ENCODE measurements around the gene SCG5. TPM values are rescaled to one million over a fixed set of nuclear protein-coding genes. Genes with fewer than 3 reads are reported as not detected.

The SCG5 gene
- total RNA-seq, 2 donors from 2014 or later, result 0.74 to 3.8 TPM

GRCh38 chr15:32688151-32688639, 46.7 kb downstream of the SCG5 start:
- H3K4me1 Mint-ChIP-seq (ENCODE audit: low read depth in 2 of 2), result peaks cover 9 to 10% of the 10 kb centered on the region in 2 donors
- DNase-seq (ENCODE audit: low spot score), result no peak
- no peak overlapping the region for H3K27ac Mint-ChIP-seq
- peaks cover 5 to 6% of the 10 kb centered on the region in 2 donors for H3K27me3 Mint-ChIP-seq
- H3K4me3 Mint-ChIP-seq, result no peak overlapping the region
- no peak for ATAC-seq
- no peaks in the 10 kb centered on the region for H3K36me3 Mint-ChIP-seq
- no peaks in the 10 kb centered on the region for H3K9me3 Mint-ChIP-seq

- no peak overlapping the region for H3K4me3 Mint-ChIP-seq
- no peaks in the 10 kb centered on the region for H3K4me1 Mint-ChIP-seq (ENCODE audit: low read depth in 2 of 2)
- H3K36me3 Mint-ChIP-seq, result no peaks in the 10 kb centered on the region
- no peak overlapping the region for H3K27ac Mint-ChIP-seq
- H3K9me3 Mint-ChIP-seq, result no peaks in the 10 kb centered on the region
- DNase-seq (ENCODE audit: low spot score) (no peak), ATAC-seq (no peak)
- peaks cover 5 to 9% of the 10 kb centered on the region in 2 donors for H3K27me3 Mint-ChIP-seq
Measured at GRCh38 chr15:32690941-32691688, 49.6 kb downstream of the SCG5 start.

- no peak for DNase-seq (ENCODE audit: low spot score)
- Mint-ChIP-seq H3K27ac (no peak overlapping the region), H3K4me1 (ENCODE audit: low read depth in 2 of 2) (no peaks in the 10 kb centered on the region), H3K9me3 (no peaks in the 10 kb centered on the region), H3K4me3 (no peak overlapping the region), H3K27me3 (peaks cover 5 to 7% of the 10 kb centered on the region in 2 donors), H3K36me3 (no peaks in the 10 kb centered on the region)
- ATAC-seq, result no peak
Measured at GRCh38 chr15:32691689-32692038, 50.2 kb downstream of the SCG5 start.

GRCh38 chr15:32692286-32692685, 50.8 kb downstream of the SCG5 start:
- DNase-seq (ENCODE audit: low spot score), result no peak
- H3K4me1 Mint-ChIP-seq (ENCODE audit: low read depth in 2 of 2), result no peaks in the 10 kb centered on the region
- H3K27ac Mint-ChIP-seq, result no peak overlapping the region
- H3K9me3 Mint-ChIP-seq, result no peaks in the 10 kb centered on the region
- no peak overlapping the region for H3K4me3 Mint-ChIP-seq
- no peak for ATAC-seq
- no peaks in the 10 kb centered on the region for H3K36me3 Mint-ChIP-seq
- H3K27me3 Mint-ChIP-seq, result peaks cover 5 to 6% of the 10 kb centered on the region in 2 donors

- Mint-ChIP-seq H3K27ac (no peak overlapping the region), H3K36me3 (no peaks in the 10 kb centered on the region), H3K27me3 (peaks cover 5 to 10% of the 10 kb centered on the region in 2 donors), H3K9me3 (no peaks in the 10 kb centered on the region), H3K4me1 (ENCODE audit: low read depth in 2 of 2) (no peaks in the 10 kb centered on the region), H3K4me3 (no peak overlapping the region)
- DNase-seq (ENCODE audit: low spot score), result no peak
- ATAC-seq, result no peak
Measured at GRCh38 chr15:32694222-32694983, 52.9 kb downstream of the SCG5 start.

GRCh38 chr15:32698773-32699390, 57.4 kb downstream of the SCG5 start:
- no peak overlapping the region for H3K4me3 Mint-ChIP-seq
- peaks cover 13 to 18% of the 10 kb centered on the region in 2 donors for H3K27me3 Mint-ChIP-seq
- ATAC-seq (no peak), DNase-seq (ENCODE audit: low spot score) (no peak)
- H3K36me3 Mint-ChIP-seq, result no peaks in the 10 kb centered on the region
- H3K27ac Mint-ChIP-seq, result no peak overlapping the region
- no peaks in the 10 kb centered on the region for H3K9me3 Mint-ChIP-seq
- no peaks in the 10 kb centered on the region for H3K4me1 Mint-ChIP-seq (ENCODE audit: low read depth in 2 of 2)

GRCh38 chr15:32700501-32701150, 59.1 kb downstream of the SCG5 start:
- no peak overlapping the region for H3K27ac Mint-ChIP-seq
- H3K9me3 Mint-ChIP-seq, result no peaks in the 10 kb centered on the region
- no peaks in the 10 kb centered on the region for H3K4me1 Mint-ChIP-seq (ENCODE audit: low read depth in 2 of 2)
- H3K36me3 Mint-ChIP-seq, result no peaks in the 10 kb centered on the region
- ATAC-seq (no peak), DNase-seq (ENCODE audit: low spot score) (no peak)
- peaks cover 22 to 32% of the 10 kb centered on the region in 2 donors for H3K27me3 Mint-ChIP-seq
- H3K4me3 Mint-ChIP-seq, result no peak overlapping the region

- DNase-seq (ENCODE audit: low spot score), result no peak
- H3K4me3 Mint-ChIP-seq, result no peak overlapping the region
- H3K27me3 Mint-ChIP-seq, result peaks cover 26 to 40% of the 10 kb centered on the region in 2 donors
- ATAC-seq, result no peak
- no peaks in the 10 kb centered on the region for H3K36me3 Mint-ChIP-seq
- no peaks in the 10 kb centered on the region for H3K9me3 Mint-ChIP-seq
- no peaks in the 10 kb centered on the region for H3K4me1 Mint-ChIP-seq (ENCODE audit: low read depth in 2 of 2)
- no peak overlapping the region for H3K27ac Mint-ChIP-seq
Measured at GRCh38 chr15:32701863-32702262, 60.4 kb downstream of the SCG5 start.

- Mint-ChIP-seq H3K27ac (no peak overlapping the region), H3K27me3 (peaks cover 28 to 60% of the 10 kb centered on the region in 2 donors), H3K4me1 (ENCODE audit: low read depth in 2 of 2) (no peaks in the 10 kb centered on the region), H3K36me3 (no peaks in the 10 kb centered on the region), H3K9me3 (no peaks in the 10 kb centered on the region), H3K4me3 (no peak overlapping the region)
- ATAC-seq, result no peak
- DNase-seq (ENCODE audit: low spot score), result no peak
Measured at GRCh38 chr15:32704395-32704981, 63.0 kb downstream of the SCG5 start.

GRCh38 chr15:32705446-32705845, 63.9 kb downstream of the SCG5 start:
- H3K4me1 Mint-ChIP-seq (ENCODE audit: low read depth in 2 of 2), result no peaks in the 10 kb centered on the region
- H3K9me3 Mint-ChIP-seq, result no peaks in the 10 kb centered on the region
- no peak overlapping the region for H3K4me3 Mint-ChIP-seq
- H3K36me3 Mint-ChIP-seq, result no peaks in the 10 kb centered on the region
- DNase-seq (ENCODE audit: low spot score) (no peak), ATAC-seq (no peak)
- H3K27me3 Mint-ChIP-seq, result peaks cover 32 to 65% of the 10 kb centered on the region in 2 donors
- no peak overlapping the region for H3K27ac Mint-ChIP-seq

GRCh38 chr15:32706704-32707103, 65.2 kb downstream of the SCG5 start:
- DNase-seq (ENCODE audit: low spot score), result no peak
- ATAC-seq, result no peak
- H3K27me3 Mint-ChIP-seq, result peaks cover 34 to 69% of the 10 kb centered on the region in 2 donors

GRCh38 chr15:32707436-32707835, 65.9 kb downstream of the SCG5 start:
- Mint-ChIP-seq H3K27ac (no peak overlapping the region), H3K4me3 (no peak overlapping the region), H3K27me3 (peaks cover 29 to 71% of the 10 kb centered on the region in 2 donors)

More at GRCh38 chr15:32706704-32707103, 65.2 kb downstream of the SCG5 start:
- no peaks in the 10 kb centered on the region for H3K36me3 Mint-ChIP-seq
- H3K27ac Mint-ChIP-seq, result no peak overlapping the region
- H3K4me3 Mint-ChIP-seq, result no peak overlapping the region
- no peaks in the 10 kb centered on the region for H3K4me1 Mint-ChIP-seq (ENCODE audit: low read depth in 2 of 2)
- H3K9me3 Mint-ChIP-seq, result no peaks in the 10 kb centered on the region

GRCh38 chr15:32709295-32710033, 68.0 kb downstream of the SCG5 start:
- Mint-ChIP-seq H3K4me3 (no peak overlapping the region), H3K27ac (no peak overlapping the region), H3K36me3 (no peaks in the 10 kb centered on the region), H3K4me1 (ENCODE audit: low read depth in 2 of 2) (no peaks in the 10 kb centered on the region), H3K27me3 (peaks cover 25 to 74% of the 10 kb centered on the region in 2 donors), H3K9me3 (no peaks in the 10 kb centered on the region)
- DNase-seq (ENCODE audit: low spot score) (no peak), ATAC-seq (no peak)

More at GRCh38 chr15:32707436-32707835, 65.9 kb downstream of the SCG5 start:
- Mint-ChIP-seq H3K9me3 (no peaks in the 10 kb centered on the region), H3K4me1 (ENCODE audit: low read depth in 2 of 2) (no peaks in the 10 kb centered on the region), H3K36me3 (no peaks in the 10 kb centered on the region)
- no peak for DNase-seq (ENCODE audit: low spot score)
- no peak for ATAC-seq
